Tibial artery (tissue), 4 donors: ENCODE measurements around the gene PCDHB16.
"Not testable (repeated sequence)": the region's sequence is repeated elsewhere in the genome, so short reads cannot be mapped to it uniquely, and the experiment has no call there.

Experiments used
- DNase-seq, 2 donors: peaks; one replicate each; pipeline ENCODE4 v3.0.0-alpha.2; 2019
- H3K27ac ChIP-seq, 2 donors: fragments of 200-600 bp; sonication (generic) in 1 of 2; 1 replicate in 1 of 2; 2 replicates in 1 of 2; pipeline ENCODE4 v1.5.1; 2018 to 2019; ENCODE audit warnings: mild to moderate bottlenecking in 1 of 2
- H3K27me3 ChIP-seq, 2 donors: fragments of 200-600 bp; sonication (generic) in 1 of 2; one replicate each; pipeline versions ENCODE4 v1.5.1 to v1.6.0; 2016 to 2019
- H3K36me3 ChIP-seq, 3 donors: fragments of 200-600 bp; sonication (generic) in 2 of 3; one replicate each; pipeline ENCODE4 v1.5.1; 2016 to 2019; ENCODE audit warnings: mild to moderate bottlenecking in 2 of 3
- H3K4me1 ChIP-seq, 4 donors: fragments of 200-600 bp; sonication (generic) in 2 of 4; 1 replicate in 3 of 4; 2 replicates in 1 of 4; pipeline ENCODE4 v1.5.1; 2016 to 2019
- H3K4me3 ChIP-seq, 2 donors: fragments of 200-600 bp; sonication (generic) in 1 of 2; 1 replicate in 1 of 2; 2 replicates in 1 of 2; pipeline ENCODE4 v1.5.1; 2018 to 2019; ENCODE audit warnings: mild to moderate bottlenecking in 2 of 2
- H3K9me3 ChIP-seq, 3 donors: fragments of 200-600 bp; sonication (generic) in 1 of 3; one replicate each; pipeline ENCODE4 v1.5.1; 2016 to 2019
- CTCF ChIP-seq, 2 experiments: fragments of 200-600 bp in 1 of 2; fragments of 450-650 bp in 1 of 2; IDR thresholded peaks; one replicate each; pipeline ENCODE4 v1.5.1; 2017 to 2019; ENCODE audit warnings: antibody characterized with exemption in 2 of 2, mild to moderate bottlenecking in 1 of 2, moderate library complexity in 1 of 2
- intact Hi-C: fragments of 100-400 bp; cut with DNase I; formaldehyde crosslinking; loops from one replicate; pipeline ENCODE4 v1.15.0; 2023; ENCODE audit warnings: low total_unique reads

PCDHB16 gene

GRCh38 chr5:141182248-141182647 is at the start of gene PCDHB16:
PCDHB16 (plus strand) TSS chr5:141182387; CDS start chr5:141182560, 173 bp downstream.
- intact Hi-C loops: no loop called here
- peak within 1 kb of the TSS; percentile 16 to 48 for H3K27ac ChIP-seq
- peaks cover 0 to 15% (median 14%) of the 10 kb centered on the region in 3 donors for H3K36me3 ChIP-seq
- H3K4me1 ChIP-seq: no peaks in the 10 kb centered on the region
- TF ChIP-seq CTCF (IDR thresholded peaks at IDR 0.05): peak; percentile 27 to 29
- no peak for DNase-seq
- H3K27me3 ChIP-seq: peaks cover 0 to 7% of the 10 kb centered on the region in 2 donors
- H3K9me3 ChIP-seq: peaks cover 12 to 73% (median 54%) of the 10 kb centered on the region in 3 donors
- peak within 1 kb of the TSS; percentile 45 for H3K4me3 ChIP-seq

- no peak for DNase-seq
- Histone ChIP-seq H3K4me3 (peak within 1 kb of the TSS; percentile 34 to 45), H3K27ac (no peak within 1 kb of the TSS), H3K4me1 (no peaks in the 10 kb centered on the region), H3K36me3 (peaks cover 0 to 10% (median 1%) of the 10 kb centered on the region in 3 donors), H3K9me3 (peaks cover 5 to 78% (median 64%) of the 10 kb centered on the region in 3 donors), H3K27me3 (no peaks in the 10 kb centered on the region)
- intact Hi-C loops: no loop called here
- peak in 1 of 2 experiments; percentile 20 for TF ChIP-seq CTCF (IDR thresholded peaks at IDR 0.05)
Measured at GRCh38 chr5:141135030-141135717, 47.0 kb upstream of the PCDHB16 start, which contains the start of gene PCDHB5. PCDHB5 (plus strand) TSS chr5:141135206; CDS start chr5:141135435, 229 bp downstream.

- peaks cover 0 to 10% (median 7%) of the 10 kb centered on the region in 3 donors for H3K36me3 ChIP-seq
- TF ChIP-seq CTCF (IDR thresholded peaks at IDR 0.05): no peak
- H3K9me3 ChIP-seq: peaks cover 5 to 75% (median 64%) of the 10 kb centered on the region in 3 donors
- H3K4me3 ChIP-seq: peak overlapping the region; percentile 34 to 45
- H3K27me3 ChIP-seq: no peaks in the 10 kb centered on the region
- intact Hi-C loops: no loop called here
- no peak overlapping the region for H3K27ac ChIP-seq
- DNase-seq: no peak
- H3K4me1 ChIP-seq: no peaks in the 10 kb centered on the region
Measured at GRCh38 chr5:141135718-141136266, 46.4 kb upstream of the PCDHB16 start.

GRCh38 chr5:141137346-141137745 is 44.8 kb upstream of the PCDHB16 start:
- intact Hi-C loops: not testable (repeated sequence)
- H3K9me3 ChIP-seq: peaks cover 5 to 77% (median 64%) of the 10 kb centered on the region in 3 donors

GRCh38 chr5:141149812-141150211 is 32.4 kb upstream of the PCDHB16 start, which contains the start of gene PCDHB6:
PCDHB6 (plus strand) TSS chr5:141150057; CDS start chr5:141150258, 201 bp downstream.
- H3K4me1 ChIP-seq: no peaks in the 10 kb centered on the region
- H3K27me3 ChIP-seq: no peaks in the 10 kb centered on the region
- H3K27ac ChIP-seq: no peak within 1 kb of the TSS
- no peaks in the 10 kb centered on the region for H3K36me3 ChIP-seq
- peak; percentile 10 to 15 for TF ChIP-seq CTCF (IDR thresholded peaks at IDR 0.05)
- peaks cover 2 to 73% (median 53%) of the 10 kb centered on the region in 3 donors for H3K9me3 ChIP-seq
- intact Hi-C loops: no loop called here
- peak within 1 kb of the TSS; percentile 1 to 26 for H3K4me3 ChIP-seq
- no peak for DNase-seq

More at GRCh38 chr5:141137346-141137745, 44.8 kb upstream of the PCDHB16 start:
- H3K4me1 ChIP-seq, H3K4me3 ChIP-seq, H3K27me3 ChIP-seq, DNase-seq, H3K36me3 ChIP-seq, H3K27ac ChIP-seq: not testable (repeated sequence)
